IPS-18a (cell line): Measurements from ENCODE around the gene INSR.

ENCODE experiments used
- H3K27ac ChIP-seq: one replicate; pipeline ENCODE4 v1.5.1; 2013; ENCODE audit warnings: low read length
- H3K27me3 ChIP-seq: one replicate; pipeline ENCODE4 v1.6.1; 2013; ENCODE audit warnings: mild to moderate bottlenecking, low read length; ENCODE audit not compliant: control insufficient read depth, insufficient read depth
- H3K36me3 ChIP-seq: one replicate; pipeline ENCODE4 v1.6.1; 2013; ENCODE audit warnings: low read depth, low read length; ENCODE audit not compliant: control insufficient read depth
- H3K4me1 ChIP-seq: one replicate; pipeline ENCODE4 v1.6.1; 2013; ENCODE audit warnings: low read depth, low read length; ENCODE audit not compliant: control insufficient read depth
- H3K4me3 ChIP-seq: one replicate; pipeline ENCODE4 v1.5.1; 2013; ENCODE audit warnings: low read length
- H3K9ac ChIP-seq: one replicate; pipeline ENCODE4 v1.6.1; 2013; ENCODE audit warnings: mild to moderate bottlenecking, low read length, moderate library complexity
- H3K9me3 ChIP-seq: one replicate; pipeline ENCODE4 v1.6.1; 2013; ENCODE audit warnings: low read depth, low read length; ENCODE audit not compliant: control insufficient read depth

The INSR gene

GRCh38 chr19:7254590-7254989 is 39.6 kb downstream of the INSR start:
- no peak overlapping the region for H3K27ac ChIP-seq
- no peaks in the 10 kb centered on the region for H3K9me3 ChIP-seq
- peaks cover 4% of the 10 kb centered on the region for H3K4me1 ChIP-seq
- no peaks in the 10 kb centered on the region for H3K36me3 ChIP-seq
- no peaks in the 10 kb centered on the region for H3K27me3 ChIP-seq
- no peak overlapping the region for H3K4me3 ChIP-seq
- H3K9ac ChIP-seq: no peak overlapping the region

- Histone ChIP-seq H3K4me1 (peaks cover 4% of the 10 kb centered on the region), H3K27ac (no peak overlapping the region), H3K36me3 (no peaks in the 10 kb centered on the region), H3K27me3 (no peaks in the 10 kb centered on the region), H3K9ac (no peak overlapping the region), H3K4me3 (no peak overlapping the region), H3K9me3 (no peaks in the 10 kb centered on the region)
These were observed 41.9 kb downstream of the INSR start for GRCh38 chr19:7252364-7252763.

- Histone ChIP-seq H3K27ac (no peak overlapping the region), H3K4me1 (peaks cover 4% of the 10 kb centered on the region), H3K36me3 (no peaks in the 10 kb centered on the region), H3K9me3 (no peaks in the 10 kb centered on the region), H3K9ac (no peak overlapping the region), H3K27me3 (no peaks in the 10 kb centered on the region), H3K4me3 (no peak overlapping the region)
These were observed 42.7 kb downstream of the INSR start for GRCh38 chr19:7251494-7251893.

- Histone ChIP-seq H3K27me3 (no peaks in the 10 kb centered on the region), H3K9ac (no peak overlapping the region), H3K4me3 (no peak overlapping the region), H3K4me1 (peaks cover 4% of the 10 kb centered on the region), H3K27ac (no peak overlapping the region), H3K9me3 (no peaks in the 10 kb centered on the region), H3K36me3 (no peaks in the 10 kb centered on the region)
These were observed 43.3 kb downstream of the INSR start for GRCh38 chr19:7250951-7251350.

GRCh38 chr19:7250057-7250596 is 44.1 kb downstream of the INSR start:
- Histone ChIP-seq H3K9ac (no peak overlapping the region), H3K27me3 (no peaks in the 10 kb centered on the region), H3K4me1 (peaks cover 4% of the 10 kb centered on the region), H3K9me3 (no peaks in the 10 kb centered on the region), H3K4me3 (no peak overlapping the region), H3K36me3 (no peaks in the 10 kb centered on the region), H3K27ac (no peak overlapping the region)

GRCh38 chr19:7247155-7247554 is 47.1 kb downstream of the INSR start:
- no peak overlapping the region for H3K27ac ChIP-seq

GRCh38 chr19:7246601-7247000 is 47.6 kb downstream of the INSR start:
- Histone ChIP-seq H3K27ac (no peak overlapping the region), H3K4me1 (no peaks in the 10 kb centered on the region), H3K36me3 (no peaks in the 10 kb centered on the region), H3K9ac (no peak overlapping the region), H3K27me3 (no peaks in the 10 kb centered on the region), H3K4me3 (no peak overlapping the region), H3K9me3 (no peaks in the 10 kb centered on the region)

More at GRCh38 chr19:7247155-7247554, 47.1 kb downstream of the INSR start:
- Histone ChIP-seq H3K4me3 (no peak overlapping the region), H3K36me3 (no peaks in the 10 kb centered on the region), H3K9ac (no peak overlapping the region), H3K9me3 (no peaks in the 10 kb centered on the region), H3K4me1 (no peaks in the 10 kb centered on the region), H3K27me3 (no peaks in the 10 kb centered on the region)

- H3K4me3 ChIP-seq: no peak overlapping the region
- H3K4me1 ChIP-seq: no peaks in the 10 kb centered on the region
- no peaks in the 10 kb centered on the region for H3K36me3 ChIP-seq
- peaks cover 3% of the 10 kb centered on the region for H3K9me3 ChIP-seq
- no peak overlapping the region for H3K9ac ChIP-seq
- H3K27me3 ChIP-seq: no peaks in the 10 kb centered on the region
- H3K27ac ChIP-seq: no peak overlapping the region
These were observed 51.5 kb downstream of the INSR start for GRCh38 chr19:7242601-7243258.

GRCh38 chr19:7238051-7238450 is 56.2 kb downstream of the INSR start:
- peaks cover 3% of the 10 kb centered on the region for H3K9me3 ChIP-seq
- no peak overlapping the region for H3K9ac ChIP-seq
- H3K4me1 ChIP-seq: no peaks in the 10 kb centered on the region
- no peak overlapping the region for H3K27ac ChIP-seq
- no peaks in the 10 kb centered on the region for H3K27me3 ChIP-seq
- H3K4me3 ChIP-seq: no peak overlapping the region
- no peaks in the 10 kb centered on the region for H3K36me3 ChIP-seq

- Histone ChIP-seq H3K27me3 (no peaks in the 10 kb centered on the region), H3K4me1 (no peaks in the 10 kb centered on the region), H3K36me3 (no peaks in the 10 kb centered on the region), H3K9ac (no peak overlapping the region), H3K9me3 (peaks cover 3% of the 10 kb centered on the region), H3K27ac (no peak overlapping the region), H3K4me3 (no peak overlapping the region)
These were observed 58.1 kb downstream of the INSR start for GRCh38 chr19:7236153-7236552.

- Histone ChIP-seq H3K27me3 (no peaks in the 10 kb centered on the region), H3K36me3 (no peaks in the 10 kb centered on the region), H3K9me3 (no peaks in the 10 kb centered on the region), H3K4me1 (no peaks in the 10 kb centered on the region), H3K9ac (no peak overlapping the region), H3K27ac (no peak overlapping the region), H3K4me3 (no peak overlapping the region)
These were observed 63.4 kb downstream of the INSR start for GRCh38 chr19:7230826-7231225.

GRCh38 chr19:7229735-7230134 is 64.5 kb downstream of the INSR start:
- no peaks in the 10 kb centered on the region for H3K27me3 ChIP-seq
- H3K9me3 ChIP-seq: no peaks in the 10 kb centered on the region
- H3K4me1 ChIP-seq: peaks cover 3% of the 10 kb centered on the region
- no peak overlapping the region for H3K27ac ChIP-seq
- no peak overlapping the region for H3K9ac ChIP-seq
- H3K36me3 ChIP-seq: no peaks in the 10 kb centered on the region
- H3K4me3 ChIP-seq: no peak overlapping the region
